KMS-11 (cell line): Measurements from ENCODE around the gene LBH.

ENCODE experiments used
- H2AFZ ChIP-seq: fragments of 200-600 bp; sonication (generic); 2 replicates; pipeline ENCODE4 v1.6.1; 2016; ENCODE audit warnings: antibody characterized with exemption, mixed run types, low read depth
- H3K27ac ChIP-seq: fragments of 200-600 bp; sonication (generic); 2 replicates; pipeline ENCODE4 v1.6.1; 2016; ENCODE audit warnings: mild to moderate bottlenecking, mixed run types
- H3K27me3 ChIP-seq: fragments of 200-600 bp; sonication (generic); 2 replicates; pipeline ENCODE4 v1.6.1; 2017; ENCODE audit warnings: mild to moderate bottlenecking, low read depth, mixed run types, moderate library complexity; ENCODE audit not compliant: insufficient read depth
- H3K36me3 ChIP-seq: fragments of 200-600 bp; sonication (generic); 2 replicates; pipeline ENCODE4 v1.6.1; 2017; ENCODE audit warnings: mild to moderate bottlenecking, mixed run types; ENCODE audit not compliant: insufficient read depth
- H3K4me1 ChIP-seq: fragments of 200-600 bp; sonication (generic); 2 replicates; pipeline ENCODE4 v1.6.1; 2016; ENCODE audit warnings: mild to moderate bottlenecking, low read depth, mixed run types; ENCODE audit not compliant: poor library complexity, severe bottlenecking
- H3K4me2 ChIP-seq: fragments of 200-600 bp; sonication (generic); 2 replicates; pipeline ENCODE4 v1.7.0; 2016; ENCODE audit warnings: mild to moderate bottlenecking, mixed run types
- H3K4me3 ChIP-seq: fragments of 200-600 bp; sonication (generic); IDR thresholded peaks from 2 replicates; pipeline ENCODE4 v1.6.1; 2017; ENCODE audit warnings: low read depth, low read length, mixed read lengths; ENCODE audit not compliant: insufficient read depth
- H3K79me2 ChIP-seq: fragments of 200-600 bp; sonication (generic); 2 replicates; pipeline ENCODE4 v1.6.1; 2016; ENCODE audit warnings: low read depth, mixed run types; ENCODE audit not compliant: insufficient read depth
- H3K9ac ChIP-seq: fragments of 200-600 bp; sonication (generic); 2 replicates; pipeline ENCODE4 v1.6.1; 2016; ENCODE audit warnings: mild to moderate bottlenecking, mixed run types
- H4K20me1 ChIP-seq: fragments of 200-600 bp; sonication (generic); 2 replicates; pipeline ENCODE4 v1.6.1; 2016; ENCODE audit warnings: mild to moderate bottlenecking, mixed run types; ENCODE audit not compliant: insufficient read depth
- CTCF ChIP-seq: fragments of 200-600 bp; sonication (generic); conservative IDR thresholded peaks from 2 replicates; pipeline ENCODE4 v1.6.1; 2017; ENCODE audit warnings: low read depth, mild to moderate bottlenecking, antibody characterized with exemption, low read length, moderate library complexity, mixed read lengths

LBH gene

GRCh38 chr2:30301551-30301950, 70.2 kb downstream of the LBH start:
- no peak overlapping the region for H3K9ac ChIP-seq
- no peak overlapping the region for H2AFZ ChIP-seq
- no peak overlapping the region for H3K4me3 ChIP-seq
- no peak overlapping the region for H3K27ac ChIP-seq
- H3K36me3 ChIP-seq = no peaks in the 10 kb centered on the region
- H3K27me3 ChIP-seq = no peaks in the 10 kb centered on the region
- no peaks in the 10 kb centered on the region for H4K20me1 ChIP-seq
- H3K4me2 ChIP-seq = no peak overlapping the region
- TF ChIP-seq CTCF = no peak
- no peaks in the 10 kb centered on the region for H3K4me1 ChIP-seq
- H3K79me2 ChIP-seq = no peaks in the 10 kb centered on the region

- Histone ChIP-seq H3K4me1 (no peaks in the 10 kb centered on the region), H3K4me2 (no peak overlapping the region), H3K79me2 (no peaks in the 10 kb centered on the region), H4K20me1 (no peaks in the 10 kb centered on the region), H3K36me3 (no peaks in the 10 kb centered on the region), H2AFZ (no peak overlapping the region), H3K4me3 (no peak overlapping the region), H3K27me3 (no peaks in the 10 kb centered on the region), H3K27ac (no peak overlapping the region), H3K9ac (no peak overlapping the region)
- no peak for TF ChIP-seq CTCF
These were observed 71.2 kb downstream of the LBH start for GRCh38 chr2:30302566-30302965.

GRCh38 chr2:30303095-30303494, 71.8 kb downstream of the LBH start:
- Histone ChIP-seq H3K4me1 (no peaks in the 10 kb centered on the region), H3K79me2 (no peaks in the 10 kb centered on the region), H4K20me1 (no peaks in the 10 kb centered on the region), H3K9ac (no peak overlapping the region), H2AFZ (no peak overlapping the region), H3K36me3 (no peaks in the 10 kb centered on the region), H3K4me2 (no peak overlapping the region), H3K4me3 (no peak overlapping the region), H3K27ac (no peak overlapping the region), H3K27me3 (no peaks in the 10 kb centered on the region)
- TF ChIP-seq CTCF = no peak

GRCh38 chr2:30305235-30305634, 73.9 kb downstream of the LBH start:
- H3K9ac ChIP-seq = no peak overlapping the region
- H3K36me3 ChIP-seq = no peaks in the 10 kb centered on the region
- TF ChIP-seq CTCF = no peak
- no peaks in the 10 kb centered on the region for H3K4me1 ChIP-seq
- H3K79me2 ChIP-seq = no peaks in the 10 kb centered on the region
- no peak overlapping the region for H2AFZ ChIP-seq
- H3K27me3 ChIP-seq = no peaks in the 10 kb centered on the region
- no peaks in the 10 kb centered on the region for H4K20me1 ChIP-seq
- no peak overlapping the region for H3K4me3 ChIP-seq
- no peak overlapping the region for H3K4me2 ChIP-seq
- H3K27ac ChIP-seq = no peak overlapping the region

- Histone ChIP-seq H3K9ac (no peak overlapping the region), H2AFZ (no peak overlapping the region), H3K36me3 (no peaks in the 10 kb centered on the region), H3K79me2 (no peaks in the 10 kb centered on the region), H3K27me3 (no peaks in the 10 kb centered on the region), H3K4me2 (no peak overlapping the region), H3K4me3 (no peak overlapping the region), H3K27ac (no peak overlapping the region), H3K4me1 (no peaks in the 10 kb centered on the region), H4K20me1 (no peaks in the 10 kb centered on the region)
- no peak for TF ChIP-seq CTCF
These were observed 75.2 kb downstream of the LBH start for GRCh38 chr2:30306522-30306921.
